GM21367 (cell line): ENCODE results near the gene PEX16.

Source experiments
- ATAC-seq: cut with Tn5 transposase; IDR thresholded peaks from one replicate; pipeline ENCODE4 v1.9.1; 2021; ENCODE audit not compliant: unreplicated experiment

PEX16 gene

DNA sequence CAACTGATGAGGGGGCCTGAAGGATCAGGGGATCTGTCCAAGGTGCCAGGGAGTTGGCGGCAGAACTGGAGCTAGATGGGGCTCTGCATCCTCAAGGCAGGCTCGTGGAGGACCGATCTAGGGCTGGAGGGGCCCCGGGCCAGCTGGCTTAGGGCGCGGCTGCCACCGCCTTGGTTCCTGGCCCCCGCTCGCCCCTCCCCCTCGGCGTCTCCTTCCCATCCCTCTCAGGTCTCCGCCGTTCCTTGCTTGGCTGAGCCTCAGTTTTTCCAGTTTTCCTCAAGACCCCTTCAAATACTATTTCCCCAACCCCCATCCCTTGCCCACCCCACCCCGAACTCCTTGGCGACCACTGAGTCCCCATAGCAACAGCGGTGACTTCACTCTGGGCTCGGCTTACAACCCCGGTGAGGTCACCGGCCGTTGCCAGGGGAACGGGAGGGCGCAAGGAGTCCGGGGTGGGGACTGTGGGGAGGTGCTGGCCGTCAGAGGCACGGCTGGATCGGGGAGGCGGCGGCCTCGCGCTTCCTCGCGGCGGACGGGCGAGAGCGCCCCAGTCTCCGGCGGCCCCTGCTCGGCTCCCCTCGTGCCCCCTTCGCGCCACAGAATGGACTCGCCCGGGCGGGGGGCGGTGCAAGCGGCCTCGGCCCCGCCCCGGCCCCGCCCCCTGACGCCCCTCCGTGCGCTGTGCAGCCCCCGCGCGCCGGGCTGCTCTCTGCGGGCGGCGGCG is 18.1 kb downstream of the PEX16 start:
- ATAC-seq, result peak; percentile 56

DNA sequence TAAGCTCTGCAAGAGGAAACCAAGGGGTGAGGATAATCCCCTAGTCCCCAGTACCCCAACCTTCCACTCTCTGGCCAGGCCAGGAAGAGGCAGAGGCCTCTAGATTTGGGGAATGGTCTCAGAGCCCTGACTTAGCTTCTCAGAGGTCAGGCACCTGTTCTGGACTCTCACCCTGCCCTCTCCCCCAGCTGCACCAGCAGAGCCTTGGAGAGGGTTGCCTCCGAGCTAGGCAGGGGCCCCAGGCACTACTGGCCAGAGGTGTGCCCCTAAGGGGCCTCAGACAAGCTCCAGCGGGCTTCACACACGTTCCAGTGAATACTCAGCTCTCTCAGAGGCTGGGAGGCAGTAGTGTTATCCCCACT is 18.6 kb downstream of the PEX16 start:
- no peak for ATAC-seq

DNA sequence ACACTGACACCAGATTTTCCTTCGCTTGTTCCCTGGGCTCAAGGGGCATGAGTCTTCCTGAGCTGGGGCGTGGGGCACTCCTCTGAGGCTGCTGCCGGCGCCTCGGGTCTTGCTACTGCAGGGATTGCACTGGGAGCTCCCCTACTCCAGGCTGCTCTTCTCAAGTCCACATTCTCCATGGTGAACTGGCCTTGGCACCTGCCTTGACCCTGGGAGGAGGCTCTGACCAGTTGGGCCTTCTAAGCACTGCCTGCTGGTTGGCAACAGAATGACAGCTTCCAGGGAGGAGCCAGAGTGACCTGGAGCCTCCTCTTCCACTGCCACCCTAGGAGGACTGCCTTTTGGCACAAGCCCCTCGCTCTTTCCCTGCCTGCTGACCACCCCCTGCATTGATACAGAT is 20.1 kb downstream of the PEX16 start:
- no peak for ATAC-seq

DNA sequence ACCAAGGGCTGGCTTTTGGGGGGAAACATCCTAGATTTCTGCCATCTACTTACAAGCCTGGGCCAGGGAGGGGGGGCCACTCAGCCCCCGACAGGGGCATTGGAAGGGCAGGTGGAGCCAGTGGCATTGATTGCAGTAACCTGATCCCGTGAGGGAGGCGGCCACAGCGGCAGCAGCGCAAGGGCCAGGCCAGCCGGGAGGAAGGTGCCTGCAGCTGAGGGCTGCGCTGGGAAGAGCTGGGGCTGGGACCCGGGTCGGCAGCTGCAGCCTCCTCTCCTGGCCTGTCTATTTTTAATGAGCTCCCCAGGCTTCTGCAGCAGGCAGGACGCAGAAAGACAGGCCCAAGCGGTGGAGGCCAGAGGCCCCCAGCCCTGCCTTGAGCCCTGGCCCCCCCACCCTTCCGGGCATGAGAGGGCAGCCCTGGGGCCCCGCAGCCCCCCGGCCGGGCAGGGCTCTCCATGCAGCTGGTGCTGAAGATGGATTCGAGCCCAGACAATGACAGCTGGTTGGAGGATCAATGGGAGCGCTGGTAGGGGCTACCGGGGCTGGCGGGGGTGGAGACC is 21.2 kb downstream of the PEX16 start:
- no peak for ATAC-seq

DNA sequence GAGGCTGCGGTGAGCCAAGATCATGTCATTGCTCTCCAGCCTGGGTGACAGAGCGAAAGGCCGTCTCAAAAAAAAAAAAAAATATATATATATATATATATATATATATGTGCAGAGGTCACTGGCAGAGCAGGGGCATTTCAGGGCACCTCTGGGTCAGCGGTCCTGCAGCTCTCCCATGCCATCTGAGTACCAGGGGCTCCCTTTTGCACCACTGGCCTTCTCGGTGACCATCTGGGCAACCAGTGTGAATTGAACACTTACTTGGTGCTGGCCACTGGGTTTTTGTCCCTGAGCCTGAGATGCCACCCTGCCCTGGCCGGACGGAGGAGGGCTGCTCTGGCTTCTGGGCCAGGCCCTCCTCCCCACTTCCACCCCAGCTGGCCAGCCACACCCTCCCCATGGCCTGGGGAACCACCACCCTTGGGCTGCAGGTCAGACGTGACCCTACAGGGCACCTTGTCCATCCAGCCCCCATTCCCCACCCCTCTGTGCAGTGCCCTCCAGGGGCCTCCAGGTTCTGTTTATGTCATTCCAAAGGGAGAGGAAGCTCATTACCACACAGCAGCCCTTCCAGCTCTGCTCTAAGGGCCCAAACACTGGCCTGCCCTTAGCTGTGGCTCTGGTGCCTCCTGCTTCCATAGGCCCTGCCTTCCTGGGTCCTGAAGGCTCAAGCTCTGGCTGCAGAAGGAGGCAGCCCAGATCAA is 22.0 kb downstream of the PEX16 start:
- ATAC-seq, result no peak

DNA sequence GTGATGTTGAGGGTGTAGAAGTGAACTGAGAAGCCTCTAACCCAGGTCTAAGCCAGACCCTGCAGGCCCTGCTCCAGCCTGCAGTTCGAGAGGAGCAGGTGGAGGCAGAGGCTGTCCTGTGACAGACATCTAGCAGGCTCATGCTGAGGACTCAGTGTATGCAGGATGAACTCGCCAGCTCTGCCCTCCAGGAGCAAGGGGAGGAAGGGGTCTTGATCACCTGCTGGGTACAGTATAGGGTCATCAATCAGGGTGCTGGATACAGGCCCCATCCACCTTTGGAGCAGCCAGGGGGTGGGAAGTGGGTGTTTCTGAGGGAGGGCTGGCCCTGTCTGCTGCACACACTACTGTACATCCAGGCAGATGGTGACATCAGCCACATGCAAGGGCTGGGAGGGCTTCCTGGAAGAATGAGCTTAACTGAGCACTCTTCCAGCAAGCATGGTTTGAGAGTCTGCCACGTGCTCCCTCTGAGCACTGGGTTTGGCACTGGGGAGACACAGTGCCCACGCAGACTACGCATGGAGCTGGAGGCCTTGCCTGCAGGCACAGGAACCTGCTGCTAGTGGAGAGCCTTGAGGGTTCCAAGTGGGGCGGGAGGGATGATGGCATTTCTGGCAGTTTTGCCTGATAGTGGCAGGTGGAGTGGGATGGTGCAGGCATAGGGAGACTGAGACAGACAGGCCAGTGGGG is 23.0 kb downstream of the PEX16 start:
- no peak for ATAC-seq

DNA sequence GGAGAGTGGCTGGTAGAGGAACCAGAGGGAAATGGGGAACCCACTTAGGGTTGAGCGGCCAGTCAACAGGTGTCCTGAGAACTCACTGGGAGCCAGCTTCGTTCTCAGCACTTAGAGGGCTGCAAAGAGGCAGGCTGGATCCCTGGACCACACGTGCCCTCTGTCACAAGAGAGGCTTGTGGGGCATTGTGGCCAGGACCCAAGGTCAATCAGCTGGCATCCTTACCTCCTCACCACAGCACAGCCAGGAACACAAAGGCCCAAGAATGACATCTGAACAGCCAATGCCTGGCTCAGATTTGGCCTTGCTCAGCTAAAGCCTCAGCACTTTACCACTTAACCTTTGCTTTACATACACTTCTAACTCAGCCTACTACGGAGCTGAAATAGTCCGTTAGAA is 24.8 kb downstream of the PEX16 start:
- ATAC-seq, result no peak

DNA sequence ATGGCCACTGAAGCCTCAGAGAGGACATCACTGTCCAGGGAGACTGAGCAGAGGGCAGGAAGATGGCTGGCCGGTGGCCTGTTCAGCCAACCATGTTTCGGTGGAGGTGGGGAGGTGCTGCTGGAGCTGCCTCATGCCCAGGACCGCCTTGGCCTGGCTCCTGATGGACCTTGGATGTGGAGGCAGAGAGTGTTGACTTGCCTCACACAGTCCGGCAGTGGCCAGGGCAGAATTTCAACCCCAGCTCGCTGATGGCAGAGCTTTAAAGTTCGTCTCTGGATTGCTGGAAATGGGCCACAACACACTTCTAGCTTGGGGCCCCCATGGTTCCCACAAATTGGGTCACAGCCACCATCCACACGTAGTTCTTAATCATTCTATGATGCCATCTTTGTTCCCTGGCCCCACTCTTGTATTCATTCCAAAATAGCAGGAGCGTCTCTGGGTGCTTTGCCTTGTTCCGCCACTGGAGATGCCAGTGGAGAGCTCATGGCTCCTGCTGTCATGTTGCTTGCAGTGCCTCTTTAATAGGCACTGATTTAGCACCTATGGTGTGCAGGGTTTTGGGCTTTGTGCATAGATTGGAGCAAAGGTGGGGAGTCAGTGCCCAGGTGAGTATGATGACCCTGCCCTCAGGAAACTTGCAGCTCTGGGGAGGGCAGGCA is 26.7 kb downstream of the PEX16 start:
- no peak for ATAC-seq

DNA sequence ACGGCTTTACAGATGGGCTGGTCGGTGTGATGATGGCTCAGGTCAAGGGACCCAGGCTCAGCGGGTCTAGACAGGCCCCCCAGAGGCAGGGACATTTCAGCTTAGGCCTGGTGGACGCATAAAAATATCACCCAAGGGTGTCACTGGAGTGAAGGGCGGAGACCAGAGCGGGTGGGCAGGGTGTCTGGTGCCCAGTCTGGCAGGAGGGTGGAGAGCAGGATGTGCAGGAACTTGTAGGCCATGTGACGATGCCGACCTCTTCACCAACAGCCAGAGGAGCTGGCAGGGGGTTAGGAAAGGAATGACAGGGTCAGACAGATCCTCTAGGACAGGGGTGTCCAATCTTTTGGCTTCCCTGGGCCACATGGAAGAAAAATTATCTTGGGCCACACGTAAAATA is 27.7 kb downstream of the PEX16 start:
- no peak for ATAC-seq

DNA sequence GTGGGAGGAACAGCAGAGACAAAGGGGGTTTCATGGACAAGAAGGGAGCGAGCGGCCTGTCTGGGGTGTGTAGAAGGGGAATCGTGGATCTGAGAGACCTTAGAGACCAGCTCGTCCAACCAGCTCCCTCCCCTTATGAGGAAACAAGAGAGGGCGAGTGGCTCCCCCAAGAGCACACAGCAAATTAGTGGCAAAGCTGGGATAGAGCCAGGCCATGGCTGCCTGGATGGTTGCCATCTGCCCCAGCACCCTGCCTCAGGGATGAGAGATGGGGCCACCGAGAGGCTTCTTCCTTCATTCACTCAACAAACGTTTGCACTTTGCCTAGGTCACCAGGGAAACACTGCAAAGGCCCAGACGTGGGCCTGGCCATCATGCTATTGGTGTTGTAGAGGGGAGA is 28.1 kb downstream of the PEX16 start:
- no peak for ATAC-seq

DNA sequence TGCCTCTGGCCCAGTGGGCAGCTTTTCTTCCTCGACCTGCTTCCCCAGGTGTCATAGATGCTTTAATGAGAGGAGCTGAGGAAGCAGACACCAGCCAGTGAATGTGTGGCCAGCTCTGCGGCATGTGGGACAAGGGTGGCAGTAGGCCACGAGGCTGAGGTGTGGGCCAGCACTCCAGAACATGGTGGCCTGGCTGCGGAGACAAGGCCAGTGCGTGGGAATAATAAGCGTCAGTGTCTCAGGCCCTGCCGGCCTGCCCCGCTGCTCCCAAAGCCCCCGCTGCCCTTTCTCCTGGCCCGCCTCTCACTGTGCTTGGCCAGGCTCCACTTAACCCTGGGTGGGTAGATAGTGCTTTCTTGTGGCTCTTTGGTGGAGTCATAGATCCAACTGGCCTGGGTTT is 30.1 kb downstream of the PEX16 start:
- ATAC-seq, result no peak

DNA sequence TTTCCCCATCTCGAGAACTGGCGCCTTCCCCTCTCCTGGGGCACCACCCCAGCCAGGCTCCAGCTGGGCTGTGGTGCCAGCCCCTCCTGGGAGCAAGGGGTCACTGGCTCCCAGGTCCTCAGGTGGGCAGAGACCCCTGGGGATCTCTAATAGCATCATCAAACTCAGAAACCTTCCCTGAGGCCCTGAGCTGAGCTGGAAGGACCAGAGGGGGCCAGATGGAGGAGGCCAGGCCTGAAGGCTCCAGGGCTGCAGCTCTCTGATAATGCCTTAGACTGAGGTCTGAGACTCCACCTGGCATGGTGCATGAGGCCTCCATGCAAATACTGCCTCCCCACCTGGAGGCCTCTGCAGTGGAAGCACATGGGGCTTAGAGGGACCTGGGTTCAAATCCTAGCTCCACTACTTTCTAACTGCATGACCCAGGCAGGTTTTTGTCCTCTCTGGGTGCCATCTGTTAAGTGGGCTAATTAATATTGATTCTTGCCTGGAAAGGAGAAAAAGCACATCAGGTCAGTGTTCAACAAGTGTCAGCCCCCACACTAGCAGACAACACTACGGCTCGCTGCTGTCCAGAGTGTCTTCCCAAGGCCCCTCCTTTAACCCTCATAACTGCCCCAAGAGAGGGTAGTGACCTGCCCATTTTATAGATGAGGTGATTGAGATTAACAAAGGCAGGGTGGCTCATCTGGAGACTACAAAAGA is 30.7 kb downstream of the PEX16 start:
- no peak for ATAC-seq

DNA sequence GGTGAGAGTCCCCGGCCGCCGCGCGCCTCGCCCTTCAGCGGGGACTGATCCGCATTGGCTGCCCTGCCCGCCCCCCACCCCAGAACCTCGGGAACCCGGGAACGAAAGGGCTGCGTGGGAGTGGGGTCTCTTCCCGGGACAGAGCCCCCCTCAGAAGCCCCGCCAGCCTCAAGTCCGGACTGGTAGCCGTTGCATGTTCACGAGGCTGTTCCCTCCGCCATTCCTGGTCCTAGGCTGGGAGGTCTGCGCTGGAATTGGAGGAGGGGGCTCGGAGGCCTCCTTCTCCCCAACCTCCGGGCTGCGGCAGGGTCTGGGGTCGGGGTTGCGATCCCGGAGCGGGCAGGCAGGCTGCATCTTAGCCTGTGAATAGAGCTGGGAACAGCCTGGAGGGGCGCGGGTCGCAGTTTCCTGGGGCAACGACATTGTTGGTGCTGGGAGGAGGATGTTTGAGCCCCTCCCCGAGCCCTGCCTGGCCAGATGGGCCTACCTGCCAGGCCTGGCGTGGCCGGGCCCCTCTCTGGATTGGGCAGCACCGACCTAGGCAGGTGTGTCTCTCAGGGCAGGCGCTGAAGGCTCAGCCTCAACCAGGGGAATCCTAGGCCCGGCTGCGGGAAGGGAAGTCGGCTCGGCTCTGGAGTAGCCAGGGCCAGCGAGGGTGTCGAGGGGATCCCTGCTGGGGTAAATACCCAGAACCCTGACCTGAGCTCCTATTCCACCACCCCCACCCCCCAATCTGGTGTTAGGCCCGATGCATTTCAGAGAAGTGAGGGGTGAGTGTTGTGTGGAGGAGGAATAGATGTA is 31.6 kb downstream of the PEX16 start:
- ATAC-seq, result no peak

DNA sequence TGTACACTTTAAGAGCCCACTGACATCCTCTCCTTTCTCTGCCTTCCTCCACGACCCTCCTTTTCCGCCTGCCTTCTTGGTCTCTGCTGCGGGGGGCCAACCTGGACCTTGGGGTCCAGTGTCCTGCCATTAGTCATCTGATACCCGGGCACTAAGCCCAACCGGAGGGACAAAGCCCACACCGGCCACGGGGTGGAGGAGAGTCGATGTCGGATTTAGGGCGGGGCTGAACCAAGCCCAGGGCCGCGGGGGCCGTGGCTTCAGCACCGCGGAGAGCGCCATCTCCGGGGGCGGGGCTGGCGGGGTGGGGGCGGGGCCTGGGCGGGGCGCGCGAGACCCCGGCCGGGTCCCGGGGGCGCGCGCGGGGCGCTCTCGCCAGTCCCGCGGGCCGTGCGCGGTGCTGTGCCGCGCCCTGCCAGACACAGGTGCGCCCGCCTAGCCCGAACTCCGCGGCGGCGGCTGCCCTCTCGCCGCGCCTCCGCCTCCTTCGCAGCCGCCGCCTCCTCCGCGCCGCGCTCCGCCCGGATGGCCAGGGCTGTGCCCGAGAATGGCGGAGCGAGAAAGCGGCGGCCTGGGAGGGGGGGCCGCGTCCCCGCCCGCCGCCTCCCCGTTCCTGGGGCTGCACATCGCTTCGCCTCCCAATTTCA is 32.3 kb downstream of the PEX16 start, which contains the start of gene MAPK8IP1:
TSS of gene MAPK8IP1 (plus strand) at position 378 of the 647 bp plus-strand sequence. CDS start at position 548, 170 bp downstream.
- peak; percentile 53 for ATAC-seq

DNA sequence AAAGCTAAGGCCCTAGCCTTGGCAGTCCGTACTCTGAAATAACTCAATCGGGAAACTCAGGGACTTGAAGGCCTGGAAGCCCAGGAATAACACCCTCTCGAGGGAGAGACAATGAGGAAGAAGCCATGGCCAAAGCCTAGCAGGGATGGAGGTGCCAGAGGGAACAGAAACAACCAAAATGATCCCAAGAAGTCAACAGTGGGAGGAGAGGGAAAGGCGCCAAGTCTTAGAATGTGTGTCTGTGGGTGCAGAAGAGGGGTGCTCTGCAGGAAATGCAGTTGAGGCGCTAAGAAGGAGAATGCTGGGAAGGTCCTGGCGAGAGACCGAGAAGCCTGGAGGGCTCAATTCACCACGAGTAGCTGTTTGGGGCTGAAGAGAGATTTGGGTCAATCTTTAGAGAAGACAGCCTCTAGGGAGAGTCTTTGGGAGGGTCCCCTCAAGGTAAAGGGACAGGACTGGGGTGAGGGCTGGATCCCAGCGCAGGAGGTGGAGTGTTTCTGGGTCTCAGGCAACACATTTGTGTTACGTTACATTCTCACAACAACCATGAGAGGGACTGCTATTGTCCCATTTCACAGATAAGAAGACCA is 33.0 kb downstream of the PEX16 start:
- ATAC-seq, result no peak

DNA sequence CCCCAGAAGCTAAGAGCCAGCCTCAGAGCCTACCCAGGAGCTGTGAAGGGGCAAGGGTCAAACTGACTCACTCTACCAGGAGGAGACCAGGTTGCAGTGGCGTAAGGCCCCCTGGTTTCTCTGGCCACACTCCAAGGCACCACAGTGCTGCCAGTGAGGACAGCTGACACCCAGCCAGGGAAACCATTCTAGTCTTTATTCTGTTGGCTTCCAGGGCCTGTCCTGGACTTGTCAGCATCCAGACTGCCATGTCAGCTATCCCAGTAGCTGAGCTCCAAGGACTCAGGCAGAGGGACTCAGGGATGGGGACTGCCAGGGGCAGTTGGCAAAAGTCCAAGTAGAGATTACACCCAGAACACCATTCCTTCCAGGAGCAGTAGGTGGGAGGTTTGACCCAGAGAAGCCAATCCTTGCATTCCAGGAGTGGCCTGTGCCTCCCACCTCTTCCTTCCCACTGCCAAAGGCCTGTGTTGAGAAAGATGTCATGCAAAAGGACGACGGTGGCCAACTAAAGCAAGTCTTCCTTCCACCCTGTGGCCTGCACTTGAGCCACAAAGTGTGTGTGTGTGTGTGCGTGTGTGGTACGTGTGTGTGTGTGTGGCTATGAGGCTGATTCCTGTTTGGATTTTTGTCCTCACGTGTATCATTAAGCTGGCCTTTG is 35.8 kb downstream of the PEX16 start:
- no peak for ATAC-seq

DNA sequence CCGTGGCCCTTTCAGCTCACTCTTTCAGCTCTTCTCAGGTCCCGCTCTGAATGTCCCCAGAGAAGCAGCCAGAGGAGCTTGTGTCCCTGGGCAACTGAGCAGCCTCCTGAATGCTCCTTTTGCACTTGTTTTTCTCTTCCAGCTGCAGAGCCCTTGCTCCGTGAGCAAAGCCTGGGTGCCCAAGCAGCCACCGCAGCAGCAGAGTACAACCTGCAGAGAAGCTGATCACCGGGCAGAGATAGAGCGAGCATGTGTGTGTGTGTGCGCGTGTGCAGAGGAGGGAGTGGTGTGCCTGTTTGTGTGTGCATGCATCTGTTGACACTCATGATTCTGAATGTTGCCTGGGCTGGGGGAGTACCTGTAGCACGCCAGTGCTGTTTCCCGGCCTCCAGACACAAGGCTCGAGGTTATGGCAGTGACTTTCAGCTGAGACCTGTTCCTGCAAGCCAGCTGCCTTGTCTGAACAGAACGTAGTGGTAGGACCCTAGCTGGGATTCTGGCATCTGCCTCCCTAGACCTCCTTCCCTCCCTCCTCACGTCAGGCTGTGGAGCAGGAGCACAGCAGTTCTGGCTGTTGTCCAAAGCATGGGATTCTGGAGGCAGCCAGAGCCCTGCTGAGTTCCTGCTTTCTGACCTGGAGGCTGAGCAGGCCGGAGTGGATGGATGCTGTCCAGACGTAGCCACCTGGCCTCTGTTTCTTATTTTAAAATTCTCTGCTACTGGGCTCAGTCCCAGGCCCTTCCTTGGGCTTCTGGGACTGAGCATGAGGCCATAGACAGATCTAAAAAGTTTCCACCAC is 36.7 kb downstream of the PEX16 start:
- ATAC-seq, result no peak
